ENCODE results near the gene ATOSB. TPM values are rescaled to one million over a fixed set of nuclear protein-coding genes. Genes with fewer than 3 reads are reported as not detected.

Gene ATOSB
- total and polyA plus RNA-seq, 4 donors: 2.8 to 29.8 (median 5.6) TPM

- 1% methylated on average over 10 of the region's 10 CpGs for WGBS
- peak overlapping the region; percentile 79 to 81 for H3K27ac ChIP-seq (ENCODE audit: low read depth in 1 of 2, low read length in 2 of 2)
- TF ChIP-seq CTCF (IDR thresholded peaks at IDR 0.05; ENCODE audit: low read depth, low read length, missing input control) (no peak), EGR1 (IDR thresholded peaks at IDR 0.05; ENCODE audit: low read depth in 2 of 2) (no peak), TAF1 (conservative IDR thresholded peaks at IDR 0.05) (no peak), RAD21 (IDR thresholded peaks at IDR 0.05) (no peak), RXRA (IDR thresholded peaks at IDR 0.05) (no peak), GABPA (IDR thresholded peaks at IDR 0.05 in 1 of 2, conservative IDR thresholded peaks at IDR 0.05 in 1 of 2) (no peak), ATF3 (IDR thresholded peaks at IDR 0.05) (no peak), FOXA1 (IDR thresholded peaks at IDR 0.05) (no peak), JUND (IDR thresholded peaks at IDR 0.05) (no peak), HNF4G (IDR thresholded peaks at IDR 0.05) (no peak), FOXA2 (IDR thresholded peaks at IDR 0.05) (no peak), NR2F2 (IDR thresholded peaks at IDR 0.05) (no peak)
- TF ChIP-seq, protein P1, sequence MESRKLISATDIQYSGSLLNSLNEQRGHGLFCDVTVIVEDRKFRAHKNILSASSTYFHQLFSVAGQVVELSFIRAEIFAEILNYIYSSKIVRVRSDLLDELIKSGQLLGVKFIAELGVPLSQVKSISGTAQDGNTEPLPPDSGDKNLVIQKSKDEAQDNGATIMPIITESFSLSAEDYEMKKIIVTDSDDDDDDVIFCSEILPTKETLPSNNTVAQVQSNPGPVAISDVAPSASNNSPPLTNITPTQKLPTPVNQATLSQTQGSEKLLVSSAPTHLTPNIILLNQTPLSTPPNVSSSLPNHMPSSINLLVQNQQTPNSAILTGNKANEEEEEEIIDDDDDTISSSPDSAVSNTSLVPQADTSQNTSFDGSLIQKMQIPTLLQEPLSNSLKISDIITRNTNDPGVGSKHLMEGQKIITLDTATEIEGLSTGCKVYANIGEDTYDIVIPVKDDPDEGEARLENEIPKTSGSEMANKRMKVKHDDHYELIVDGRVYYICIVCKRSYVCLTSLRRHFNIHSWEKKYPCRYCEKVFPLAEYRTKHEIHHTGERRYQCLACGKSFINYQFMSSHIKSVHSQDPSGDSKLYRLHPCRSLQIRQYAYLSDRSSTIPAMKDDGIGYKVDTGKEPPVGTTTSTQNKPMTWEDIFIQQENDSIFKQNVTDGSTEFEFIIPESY (IDR thresholded peaks at IDR 0.05): no peak
- peak; percentile 49 for DNase-seq (ENCODE audit: low spot score)
- peaks cover 0 to 23% (median 18%) of the 10 kb centered on the region in 4 donors for H3K4me1 ChIP-seq (ENCODE audit: control insufficient read depth in 4 of 4, insufficient read depth in 4 of 4, low read length in 3 of 4)
- H3K9ac ChIP-seq (ENCODE audit: low read depth in 1 of 2, low read length in 2 of 2): peak overlapping the region; percentile 86 to 90
- no peaks in the 10 kb centered on the region for H3K27me3 ChIP-seq (ENCODE audit: control insufficient read depth in 4 of 4, insufficient read depth in 4 of 4, low read length in 3 of 4)
- H3K36me3 ChIP-seq (ENCODE audit: control insufficient read depth in 4 of 4, insufficient read depth in 3 of 4, low read depth in 1 of 4, low read length in 3 of 4): peaks cover 13 to 44% (median 23%) of the 10 kb centered on the region in 4 donors
- H3K4me3 ChIP-seq (ENCODE audit: low read depth in 1 of 3, low read length in 3 of 3): peak overlapping the region; percentile 48 to 96 (median 87)
- no peaks in the 10 kb centered on the region for H3K9me3 ChIP-seq (ENCODE audit: control insufficient read depth in 4 of 4, low read length in 3 of 4)
These were observed 13.2 kb downstream of the ATOSB start for GRCh38 chr9:35102465-35102768.

DNA sequence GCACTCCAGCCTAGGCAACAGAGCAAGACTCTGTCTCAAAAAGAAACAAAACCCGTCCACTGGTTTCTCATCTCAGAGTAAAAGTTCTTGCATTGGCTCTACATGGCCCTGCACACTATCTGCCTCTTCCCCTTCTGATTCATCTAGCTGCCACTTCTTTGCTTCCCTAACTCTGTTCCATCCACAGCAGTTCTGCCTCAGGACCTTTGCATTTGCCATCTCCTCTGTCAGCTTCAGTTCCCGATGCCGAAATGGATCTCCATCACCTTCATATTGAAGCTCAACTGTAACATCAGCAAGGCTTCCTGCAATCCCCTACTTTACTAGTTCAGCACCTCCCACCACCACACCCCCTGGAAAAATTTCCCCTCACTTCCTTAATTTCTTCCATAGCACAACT is 18.1 kb downstream of the ATOSB start:
- WGBS: 90% methylated on average over 3 of the region's 3 CpGs
- TF ChIP-seq CTCF (IDR thresholded peaks at IDR 0.05; ENCODE audit: low read depth, low read length, missing input control) (no peak), ATF3 (IDR thresholded peaks at IDR 0.05) (no peak), FOXA1 (IDR thresholded peaks at IDR 0.05) (no peak), YY1 (IDR thresholded peaks at IDR 0.05) (no peak)
- Histone ChIP-seq H3K36me3 (ENCODE audit: control insufficient read depth in 4 of 4, insufficient read depth in 3 of 4, low read depth in 1 of 4, low read length in 3 of 4) (peaks cover 9 to 36% (median 17%) of the 10 kb centered on the region in 4 donors), H3K4me1 (ENCODE audit: control insufficient read depth in 4 of 4, insufficient read depth in 4 of 4, low read length in 3 of 4) (peaks cover 4 to 30% (median 19%) of the 10 kb centered on the region in 4 donors), H3K27me3 (ENCODE audit: control insufficient read depth in 4 of 4, insufficient read depth in 4 of 4, low read length in 3 of 4) (no peaks in the 10 kb centered on the region), H3K27ac (ENCODE audit: low read depth in 1 of 2, low read length in 2 of 2) (no peak overlapping the region), H3K9ac (ENCODE audit: low read depth in 1 of 2, low read length in 2 of 2) (no peak overlapping the region), H3K9me3 (ENCODE audit: control insufficient read depth in 4 of 4, low read length in 3 of 4) (no peaks in the 10 kb centered on the region), H3K4me3 (ENCODE audit: low read depth in 1 of 3, low read length in 3 of 3) (no peak overlapping the region)
- no peak for DNase-seq (ENCODE audit: low spot score)

Data from liver (tissue), 9 donors.